Body of pancreas (tissue), 4 donors: ENCODE measurements around the gene SIL1. TPM values are rescaled to one million over a fixed set of nuclear protein-coding genes. Genes with fewer than 3 reads are reported as not detected.

ENCODE experiments used
- ATAC-seq: fragments of 150-250 bp; one replicate; pipeline ENCODE4 v1.9.1; 2016
- DNase-seq, 4 donors: peaks; one replicate each; pipeline ENCODE4 v3.0.0-alpha.2; 2019
- H3K27ac ChIP-seq, 4 donors: fragments of 200-600 bp; sonication (generic); 1 replicate in 3 of 4; 2 replicates in 1 of 4; pipeline versions ENCODE4 v1.5.1 to v1.6.1; 2016 to 2019; ENCODE audit warnings: mild to moderate bottlenecking in 1 of 4, mixed read lengths in 1 of 4, moderate library complexity in 1 of 4
- H3K27me3 ChIP-seq, 2 donors: fragments of 200-600 bp; sonication (generic); one replicate each; pipeline ENCODE4 v1.6.0; 2016; ENCODE audit warnings: mild to moderate bottlenecking in 1 of 2
- H3K36me3 ChIP-seq, 2 donors: fragments of 200-600 bp; sonication (generic); replicated peaks in 1 of 2; 2 replicates each; pipeline ENCODE4 v1.5.1; 2016; ENCODE audit warnings: low read depth in 2 of 2; ENCODE audit not compliant: insufficient read depth in 1 of 2
- H3K4me1 ChIP-seq: fragments of 200-600 bp; sonication (generic); one replicate; pipeline ENCODE4 v1.6.0; 2016
- H3K4me3 ChIP-seq, 2 donors: fragments of 200-600 bp; sonication (generic); 1 replicate in 1 of 2; 2 replicates in 1 of 2; pipeline ENCODE4 v1.5.1; 2016 to 2019
- H3K9me3 ChIP-seq, 3 donors: fragments of 200-600 bp; sonication (generic); 1 replicate in 2 of 3; 2 replicates in 1 of 3; pipeline ENCODE4 v1.5.1; 2016
- CTCF ChIP-seq, 7 experiments: fragments of 450-650 bp in 4 of 7; fragments of 200-600 bp in 3 of 7; sonication (generic) in 3 of 7; IDR thresholded peaks; one replicate each; pipeline ENCODE4 v1.5.1; 2016 to 2019; ENCODE audit warnings: antibody characterized with exemption in 7 of 7
- POLR2A ChIP-seq, 3 donors: fragments of 450-650 bp; IDR thresholded peaks; one replicate each; pipeline ENCODE4 v1.6.1; 2016; ENCODE audit warnings: antibody characterized with exemption in 3 of 3, mild to moderate bottlenecking in 2 of 3
- WGBS, 2 donors: methylation state at CpG; one replicate each; pipeline ENCODE4 v1.1.5; 2017; 5-methylcytosine and 5-hydroxymethylcytosine counted together
- intact Hi-C: fragments of 100-400 bp; cut with DNase I; formaldehyde crosslinking; loops from one replicate; pipeline ENCODE4 v1.15.1; 2023
- total RNA-seq, 2 donors: library from RNA; depleted of rRNA; stranded (reverse); fragments of >200 nt; gene quantifications; one replicate each; pipeline ENCODE4 v1.1.0, GENCODE V29; 2016

Gene SIL1
- total RNA-seq, 2 donors from 2014 or later: 57.6 to 124 TPM

GRCh38 chr5:138965626-138966025 is 232.5 kb downstream of the SIL1 start:
- Histone ChIP-seq H3K27me3 (no peaks in the 10 kb centered on the region), H3K4me1 (peaks cover 83% of the 10 kb centered on the region), H3K4me3 (no peak overlapping the region), H3K27ac (no peak overlapping the region), H3K9me3 (no peaks in the 10 kb centered on the region), H3K36me3 (no peaks in the 10 kb centered on the region)
- DNase-seq (peak in 1 of 4 donors; percentile 8), ATAC-seq (no peak)
- TF ChIP-seq CTCF (IDR thresholded peaks at IDR 0.05) (no peak), POLR2A (IDR thresholded peaks at IDR 0.05) (no peak)
- intact Hi-C loops: no loop called here
- WGBS, 2 donors: 78 to 81% methylated on average over 2 of the region's 2 CpGs

GRCh38 chr5:138964647-138965201 is 233.4 kb downstream of the SIL1 start:
- Histone ChIP-seq H3K27ac (peak overlapping the region in 3 of 4 donors; percentile 2 to 15 (median 11)), H3K27me3 (no peaks in the 10 kb centered on the region), H3K9me3 (no peaks in the 10 kb centered on the region), H3K4me1 (peaks cover 78% of the 10 kb centered on the region), H3K4me3 (no peak overlapping the region), H3K36me3 (no peaks in the 10 kb centered on the region)
- WGBS, 2 donors: 32 to 42% methylated on average over 7 of the region's 7 CpGs
- intact Hi-C loops: no loop called here
- no peak for DNase-seq
- TF ChIP-seq CTCF (IDR thresholded peaks at IDR 0.05): no peak
- TF ChIP-seq POLR2A (IDR thresholded peaks at IDR 0.05): no peak
- no peak for ATAC-seq

GRCh38 chr5:138963763-138964371 is 234.3 kb downstream of the SIL1 start:
- TF ChIP-seq CTCF (IDR thresholded peaks at IDR 0.05) (no peak), POLR2A (IDR thresholded peaks at IDR 0.05) (no peak)
- intact Hi-C loops: no loop called here

GRCh38 chr5:138962614-138963370 is 235.4 kb downstream of the SIL1 start:
- 90 to 92% methylated on average over 4 of the region's 4 CpGs for WGBS, 2 donors
- no peak for TF ChIP-seq CTCF (IDR thresholded peaks at IDR 0.05)
- no peak for TF ChIP-seq POLR2A (IDR thresholded peaks at IDR 0.05)
- Histone ChIP-seq H3K27ac (no peak overlapping the region), H3K4me1 (peaks cover 59% of the 10 kb centered on the region), H3K9me3 (no peaks in the 10 kb centered on the region), H3K36me3 (no peaks in the 10 kb centered on the region), H3K27me3 (no peaks in the 10 kb centered on the region), H3K4me3 (no peak overlapping the region)
- intact Hi-C loops: no loop called here
- DNase-seq (peak in 2 of 4 donors; percentile 2 to 5), ATAC-seq (no peak)

More at GRCh38 chr5:138963763-138964371, 234.3 kb downstream of the SIL1 start:
- H3K27ac ChIP-seq: peak overlapping the region in 3 of 4 donors; percentile 2 to 15 (median 12)
- no peak overlapping the region for H3K4me3 ChIP-seq
- H3K36me3 ChIP-seq: no peaks in the 10 kb centered on the region
- H3K4me1 ChIP-seq: peaks cover 70% of the 10 kb centered on the region
- H3K27me3 ChIP-seq: no peaks in the 10 kb centered on the region
- peak in 2 of 4 donors; percentile 20 to 21 for DNase-seq
- 69 to 70% methylated on average over 12 to 13 of the region's 13 CpGs for WGBS, 2 donors
- peak; percentile 23 for ATAC-seq
- no peaks in the 10 kb centered on the region for H3K9me3 ChIP-seq
